Left hindlimb (tissue), 1 donor: ENCODE results near the gene TRIP12.
"Not testable (repeated sequence)": the region's sequence is repeated elsewhere in the genome, so short reads cannot be mapped to it uniquely, and the experiment has no call there.

Source experiments
- DNase-seq: peaks from one replicate; pipeline ENCODE4 v3.0.0-alpha.2; 2018

TRIP12 gene

DNA sequence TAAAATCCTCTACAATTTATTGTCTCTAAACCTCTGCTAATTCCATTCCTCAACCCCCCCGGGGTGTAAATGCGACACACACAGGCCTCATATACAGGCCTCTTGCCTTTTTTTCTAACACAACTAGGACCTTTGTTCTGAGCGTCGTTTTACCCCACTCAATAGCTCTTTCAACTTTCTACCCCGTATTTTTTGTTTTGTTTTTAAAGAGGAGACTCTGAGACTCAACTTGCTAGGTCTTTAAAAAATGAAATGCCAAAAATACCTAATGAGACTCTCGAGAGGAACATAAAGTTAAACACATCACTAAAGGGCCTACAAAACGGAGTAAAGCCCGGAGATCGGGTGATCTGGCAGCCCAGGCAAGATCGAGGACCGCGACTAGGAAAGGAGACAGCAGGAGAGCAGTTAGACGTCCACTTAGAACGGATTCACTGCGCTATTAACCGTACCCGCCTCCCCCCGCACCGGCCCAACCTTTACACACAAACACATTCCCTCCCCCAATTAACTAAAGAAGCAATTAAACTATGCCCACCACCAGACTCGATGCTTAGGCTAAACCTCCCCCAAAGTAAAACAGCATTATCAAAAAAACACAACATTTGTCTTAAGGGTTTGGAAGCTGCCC is 1.7 kb downstream of the TRIP12 start:
- no peak for DNase-seq

DNA sequence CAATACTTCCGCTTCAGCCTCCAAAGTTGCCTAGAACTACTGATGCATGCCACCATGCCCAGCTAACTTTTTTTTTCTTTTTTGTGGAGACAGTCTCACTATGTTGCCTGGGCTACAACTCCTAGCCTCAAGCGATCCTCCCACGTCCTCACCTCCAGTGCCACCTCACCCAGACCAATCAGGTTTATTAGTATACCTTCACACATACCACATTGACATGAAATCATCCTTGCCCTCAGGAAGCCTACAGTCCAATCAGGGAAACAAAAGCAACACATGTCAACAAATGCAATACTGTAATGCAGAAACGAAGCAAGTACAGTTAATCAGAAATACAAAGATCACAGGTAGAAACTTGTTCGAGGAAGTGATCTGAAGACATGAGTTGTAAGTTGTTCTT is 4.0 kb downstream of the TRIP12 start:
- no peak for DNase-seq

DNA sequence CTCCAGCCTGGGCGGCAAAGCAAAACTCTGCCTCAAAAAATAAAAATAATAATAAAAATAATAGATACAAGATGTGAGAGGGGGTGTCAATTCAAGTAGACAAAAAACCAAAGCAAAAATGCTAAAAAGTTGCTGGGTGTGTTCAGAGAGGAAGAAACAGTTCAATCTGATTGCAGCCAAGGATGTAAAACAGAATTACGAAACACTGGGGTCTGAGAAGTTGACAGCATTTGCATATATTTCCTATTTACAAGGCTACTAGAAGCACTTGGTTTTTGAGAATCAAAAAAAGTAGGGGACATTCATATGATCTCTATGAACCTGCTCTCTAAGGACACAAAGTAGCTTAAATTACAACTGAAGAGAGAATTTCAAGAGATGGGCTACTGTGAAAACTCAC is 7.6 kb downstream of the TRIP12 start:
- DNase-seq: no peak

DNA sequence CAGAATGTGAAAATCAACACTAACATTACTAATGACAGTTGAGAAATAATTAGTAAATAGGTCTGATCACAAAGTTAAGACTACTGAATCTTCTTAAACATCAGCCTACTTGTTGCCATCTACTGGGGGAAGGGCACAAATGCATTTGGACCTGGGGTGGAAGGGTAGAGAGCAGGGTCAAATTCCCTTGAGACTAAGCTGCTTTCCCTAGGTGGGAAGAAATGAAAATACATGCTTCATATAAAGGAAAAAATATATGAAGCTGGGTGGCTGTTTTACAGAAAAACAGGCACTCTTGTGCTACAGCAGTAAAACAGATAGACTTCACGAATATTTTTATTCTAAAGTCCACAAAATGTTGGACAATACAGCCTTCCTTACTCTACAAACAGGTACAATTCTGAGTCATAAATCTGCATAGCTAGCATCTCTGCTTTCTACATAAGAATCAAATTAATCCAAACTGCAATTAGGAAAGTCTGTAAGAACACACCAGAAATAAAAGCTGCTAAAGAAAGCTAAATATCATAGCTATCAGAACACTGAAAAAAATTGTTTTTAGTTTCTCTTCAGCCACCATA is 10.9 kb downstream of the TRIP12 start:
- DNase-seq: no peak

DNA sequence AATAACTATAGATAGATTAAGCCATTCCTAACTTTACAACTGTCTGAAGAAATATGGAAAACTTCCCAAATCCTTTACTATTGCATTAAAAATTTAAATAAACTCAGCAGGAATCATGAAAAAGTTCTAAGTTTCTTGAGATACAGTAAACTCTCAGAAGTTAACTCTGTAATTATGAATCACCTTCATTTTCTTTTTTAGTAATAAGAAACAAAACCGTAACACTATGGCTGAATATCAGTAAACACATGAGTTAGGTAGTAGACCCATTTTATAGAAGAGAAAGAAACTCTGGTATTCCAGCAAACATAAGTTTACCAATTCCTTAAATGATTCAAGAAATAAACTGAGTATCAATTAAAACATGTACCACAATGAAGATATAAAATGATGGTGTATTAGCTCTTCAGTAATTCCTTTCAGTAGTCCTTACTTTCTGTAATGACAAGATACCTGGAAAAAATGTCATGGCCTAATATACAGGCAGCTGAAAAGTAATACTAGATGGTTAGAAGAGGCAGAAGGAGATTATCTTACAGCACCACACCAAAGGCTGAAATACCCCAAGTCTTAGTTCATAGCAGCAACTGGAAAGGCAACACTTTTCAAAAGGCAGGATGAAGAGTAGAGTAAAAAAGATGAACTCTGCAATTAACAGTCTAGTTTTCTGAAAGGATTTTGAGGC is 11.5 kb downstream of the TRIP12 start:
- no peak for DNase-seq

DNA sequence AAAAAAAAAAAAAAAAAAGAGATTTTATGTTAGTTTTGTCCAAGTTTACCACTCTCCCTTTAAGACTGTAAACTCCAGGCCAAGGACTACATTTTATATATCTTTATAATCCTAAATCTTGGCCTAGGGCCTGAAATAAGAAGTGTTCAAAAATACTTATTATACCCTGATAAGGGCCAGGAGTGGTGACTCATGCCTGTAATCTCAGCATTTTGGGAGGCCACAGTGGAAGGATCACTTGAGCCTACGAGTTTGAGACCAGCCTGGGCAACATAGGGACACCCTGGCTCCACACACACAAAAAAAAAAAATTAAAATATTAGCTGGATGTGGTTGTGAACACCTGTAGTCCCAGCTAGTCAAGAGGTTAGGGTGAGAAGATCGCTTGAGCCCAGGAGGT is 12.7 kb downstream of the TRIP12 start:
- DNase-seq: no peak

DNA sequence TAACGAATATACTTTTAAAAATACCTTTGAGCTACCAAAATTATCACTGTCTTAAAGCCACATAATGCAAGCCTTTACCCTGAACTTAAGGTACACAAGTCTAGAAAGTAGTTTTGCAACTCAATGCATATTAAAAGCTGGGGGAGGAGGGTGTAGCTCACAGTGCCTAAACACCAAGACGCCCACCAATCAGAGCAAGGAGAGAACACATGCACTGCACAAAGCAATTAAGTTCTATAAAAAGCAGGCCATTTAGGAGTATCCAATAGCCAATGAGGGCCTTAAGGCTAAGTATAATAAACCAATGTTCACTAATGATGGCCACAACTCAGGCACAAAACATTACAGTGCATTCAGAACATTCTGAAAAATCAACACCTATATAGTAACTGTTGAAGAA is 16.2 kb downstream of the TRIP12 start:
- DNase-seq: no peak

DNA sequence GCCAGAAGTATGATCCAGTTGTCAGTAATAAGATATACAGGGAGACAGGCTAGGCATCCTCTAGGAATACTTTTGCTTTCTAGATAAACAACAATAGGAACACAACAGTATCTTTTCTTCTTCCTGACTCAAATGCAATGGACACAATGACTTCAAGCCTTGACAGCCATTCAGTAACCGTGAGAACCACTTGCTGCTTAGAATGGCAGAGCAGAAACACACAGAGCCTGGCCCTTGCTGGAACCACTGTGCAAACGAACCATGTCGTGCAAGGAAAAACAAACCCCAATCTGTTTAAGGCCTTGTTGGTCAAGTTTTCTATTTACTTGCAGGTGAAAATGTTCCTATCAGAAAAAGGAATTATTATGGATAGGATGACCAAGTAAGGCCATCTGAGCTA is 18.8 kb downstream of the TRIP12 start:
- no peak for DNase-seq

DNA sequence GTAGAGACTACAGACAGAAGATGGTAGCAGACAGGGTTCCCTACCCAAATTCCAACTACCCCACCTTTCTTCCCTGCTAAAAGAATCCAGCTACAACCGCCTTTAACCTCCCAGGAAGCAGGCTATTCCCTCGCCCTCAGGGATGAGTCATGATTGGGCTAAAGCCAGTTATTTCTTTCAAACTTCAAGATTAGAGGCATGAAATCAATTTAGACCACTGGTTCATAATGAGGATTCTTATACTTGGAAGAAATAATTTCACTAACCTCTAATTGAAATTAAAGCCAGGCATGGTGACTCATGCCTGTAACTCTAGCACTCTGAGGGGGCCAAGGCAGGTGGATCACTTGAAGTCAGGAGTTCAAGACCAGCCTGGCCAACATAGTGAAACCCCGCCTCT is 20.0 kb downstream of the TRIP12 start:
- no peak for DNase-seq

DNA sequence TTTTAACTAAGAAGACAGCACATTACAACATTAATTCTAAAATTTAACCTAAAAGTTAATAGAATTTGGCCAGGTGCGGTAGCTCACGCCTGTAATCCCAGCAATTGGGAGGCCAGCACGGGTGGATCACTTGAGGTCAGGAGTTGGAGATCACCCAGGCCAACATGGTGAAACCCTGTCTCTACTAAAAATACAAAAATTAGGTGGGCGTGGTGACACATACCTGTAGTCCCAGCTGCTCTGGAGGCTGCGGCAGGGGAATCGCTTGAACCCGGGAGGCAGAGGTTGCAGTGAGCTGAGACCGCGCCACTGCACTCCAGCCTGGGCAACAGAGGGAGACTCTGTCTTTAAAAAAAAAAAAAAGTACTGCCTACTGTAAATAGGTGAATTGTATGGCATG is 21.3 kb downstream of the TRIP12 start:
- DNase-seq: not testable (repeated sequence)

DNA sequence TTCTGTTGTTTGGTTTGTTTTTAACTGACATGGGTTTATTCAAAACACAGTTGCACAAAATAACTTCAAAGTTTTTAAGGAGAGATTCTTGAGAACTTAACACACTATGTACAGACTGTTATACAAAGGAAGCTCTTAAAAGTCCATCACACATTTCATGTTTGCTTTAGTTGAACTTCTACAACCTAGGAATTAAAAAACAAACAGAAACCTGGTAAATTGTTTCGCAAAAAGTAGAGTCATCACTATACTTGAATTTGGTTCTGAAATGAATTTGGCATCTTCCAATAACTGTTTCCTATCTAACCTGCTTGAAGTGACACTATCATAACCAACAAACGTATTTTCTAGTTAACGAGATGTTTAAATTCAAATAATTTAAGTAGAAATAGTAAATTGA is 21.8 kb downstream of the TRIP12 start:
- DNase-seq: no peak

DNA sequence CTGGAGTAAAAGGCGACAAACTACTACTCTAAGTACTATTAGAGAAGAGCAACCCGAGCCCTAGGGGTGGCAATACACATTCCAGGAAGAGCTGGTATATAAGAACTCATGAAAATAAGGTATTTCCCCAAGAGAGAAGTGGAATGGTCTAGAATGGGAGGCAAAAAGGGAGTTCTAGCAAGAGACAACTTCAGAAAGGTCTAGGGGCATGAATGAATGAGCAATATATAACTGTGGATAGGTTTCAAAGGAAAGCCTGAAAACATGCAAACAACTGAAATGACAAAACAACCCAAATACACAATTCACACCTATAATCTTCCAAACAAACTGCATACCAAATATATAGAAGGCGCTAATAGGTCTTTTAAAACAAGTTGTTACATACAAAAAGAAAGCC is 22.2 kb downstream of the TRIP12 start:
- no peak for DNase-seq

DNA sequence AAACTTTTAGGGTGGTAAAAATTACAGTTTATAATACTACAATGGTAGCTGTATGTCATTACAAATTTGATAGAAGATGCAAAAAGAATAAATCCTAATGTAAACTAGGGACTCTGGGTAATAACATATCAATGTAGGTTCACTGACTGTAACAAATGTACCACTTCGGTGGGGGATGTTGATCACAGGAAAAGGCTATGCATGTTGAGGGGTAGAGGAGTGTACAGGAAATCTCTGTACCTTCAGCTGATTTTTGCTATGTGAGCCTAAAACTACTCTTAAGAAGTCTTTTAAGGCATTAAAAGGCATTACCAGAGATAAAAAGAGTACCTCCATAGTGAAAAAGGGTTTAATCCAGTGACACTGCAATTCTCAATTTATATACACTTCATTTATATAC is 25.0 kb downstream of the TRIP12 start:
- DNase-seq: no peak

DNA sequence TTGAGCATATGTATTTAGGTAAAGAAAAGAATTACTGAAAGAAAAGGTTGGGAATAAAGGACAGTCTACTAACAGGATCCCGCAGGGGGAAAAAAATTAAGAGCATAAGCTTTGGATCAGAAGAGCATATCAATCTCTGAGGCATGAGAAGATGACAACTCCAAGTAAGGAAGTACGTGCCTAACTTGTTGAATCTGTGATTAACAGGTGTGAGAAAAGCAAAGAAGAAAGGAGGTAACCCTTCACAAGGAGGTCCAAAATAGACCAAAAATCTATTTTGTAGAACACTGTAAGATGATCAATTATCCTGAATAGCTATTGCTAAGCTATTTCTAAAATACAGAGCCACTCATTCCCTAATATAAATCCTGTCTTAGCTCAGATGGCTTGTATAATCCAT is 32.8 kb downstream of the TRIP12 start:
- DNase-seq: no peak

DNA sequence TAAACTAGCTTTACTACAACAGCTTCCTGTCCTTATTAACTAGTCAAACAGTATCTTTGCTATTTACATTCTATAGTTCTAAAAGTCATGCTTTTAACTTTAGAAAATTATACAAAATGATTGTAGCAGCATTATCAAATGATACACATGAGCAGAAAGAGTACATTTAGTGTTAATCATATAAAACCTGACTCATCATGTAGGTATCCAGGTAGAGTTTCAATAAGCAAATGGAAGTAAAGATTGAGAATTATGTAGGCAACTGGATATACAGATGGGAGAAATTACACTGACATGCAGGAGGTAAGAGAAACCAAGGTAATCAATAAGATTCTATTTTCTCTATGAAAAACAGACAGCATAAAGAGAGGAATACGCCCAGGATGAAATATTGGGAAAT is 33.8 kb downstream of the TRIP12 start:
- DNase-seq: no peak

DNA sequence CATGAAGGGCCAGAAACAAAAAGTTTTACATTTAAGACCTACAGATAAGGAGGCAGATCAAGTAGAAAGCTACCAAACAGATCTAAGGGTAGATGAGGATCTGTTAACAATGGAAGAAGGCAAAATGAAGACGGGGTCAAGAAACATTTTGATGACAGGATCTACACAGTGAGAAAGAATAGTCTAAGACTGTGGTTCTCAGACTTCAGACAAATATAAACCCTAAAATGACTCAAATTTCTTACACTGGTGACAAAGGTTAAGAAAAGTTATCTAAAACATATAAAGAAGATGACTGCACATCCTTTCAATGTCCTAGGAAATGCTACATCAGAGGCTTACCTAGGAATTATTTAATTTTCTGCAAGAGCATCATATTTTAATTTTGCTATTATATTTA is 34.4 kb downstream of the TRIP12 start:
- DNase-seq: no peak

DNA sequence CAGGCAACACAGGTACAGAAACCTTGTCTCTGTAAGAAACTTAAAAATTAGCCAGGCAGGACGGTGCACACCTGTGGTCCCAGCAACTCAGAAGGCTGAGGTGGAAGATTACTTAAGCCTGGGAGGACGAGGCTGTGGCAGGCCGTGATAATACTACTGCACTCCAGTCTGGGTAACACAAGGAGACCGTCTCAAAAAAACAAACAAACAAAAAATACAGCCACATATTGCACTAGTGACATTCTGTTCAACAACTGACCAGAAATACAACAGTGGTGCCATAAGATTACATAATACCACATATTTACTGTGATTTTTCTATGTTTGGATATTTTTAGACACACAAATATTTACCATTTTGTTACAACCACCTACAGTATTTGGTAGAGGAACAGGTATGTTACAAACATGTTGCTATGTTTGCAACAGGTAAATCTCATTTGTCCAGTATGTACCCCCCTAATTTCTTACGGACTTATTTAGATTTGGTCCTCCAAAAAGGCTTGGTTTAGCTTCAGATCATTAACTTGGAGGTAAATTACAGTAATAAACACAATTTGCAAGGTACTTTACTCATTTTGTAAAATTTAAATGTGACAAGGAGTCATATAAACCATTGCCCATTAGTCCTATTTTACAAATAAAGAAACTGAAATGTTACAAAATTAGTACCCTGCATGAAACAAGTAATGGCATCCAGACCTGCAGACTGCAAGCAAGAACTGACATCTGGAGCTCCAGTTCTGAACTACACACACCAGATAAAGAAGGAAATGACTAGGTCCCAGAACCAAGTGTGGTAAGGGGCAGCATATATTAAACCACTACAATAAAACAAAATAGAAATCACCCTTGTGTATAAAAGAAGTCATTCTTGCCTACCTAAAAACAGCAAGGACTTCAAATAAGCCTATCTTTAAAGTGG is 36.8 kb downstream of the TRIP12 start:
- no peak for DNase-seq

DNA sequence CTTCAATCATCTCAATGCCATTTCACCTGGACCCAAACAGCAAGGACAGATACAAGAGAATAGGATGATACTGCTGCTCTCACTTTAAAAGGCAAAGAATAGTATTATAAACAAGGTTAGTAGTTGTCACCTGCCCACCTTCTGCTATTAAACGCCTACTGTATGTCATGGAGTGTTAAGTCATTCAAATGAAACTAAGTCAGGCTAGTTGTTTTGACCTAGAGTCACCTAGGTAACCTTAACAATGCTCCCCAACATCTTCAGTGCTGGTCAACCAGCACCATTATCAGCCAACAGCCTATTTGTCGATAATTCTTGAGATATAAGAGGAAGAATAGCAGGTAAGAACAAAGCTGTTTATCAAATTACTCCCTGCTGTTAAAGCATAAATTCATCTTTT is 39.2 kb downstream of the TRIP12 start:
- DNase-seq: no peak

DNA sequence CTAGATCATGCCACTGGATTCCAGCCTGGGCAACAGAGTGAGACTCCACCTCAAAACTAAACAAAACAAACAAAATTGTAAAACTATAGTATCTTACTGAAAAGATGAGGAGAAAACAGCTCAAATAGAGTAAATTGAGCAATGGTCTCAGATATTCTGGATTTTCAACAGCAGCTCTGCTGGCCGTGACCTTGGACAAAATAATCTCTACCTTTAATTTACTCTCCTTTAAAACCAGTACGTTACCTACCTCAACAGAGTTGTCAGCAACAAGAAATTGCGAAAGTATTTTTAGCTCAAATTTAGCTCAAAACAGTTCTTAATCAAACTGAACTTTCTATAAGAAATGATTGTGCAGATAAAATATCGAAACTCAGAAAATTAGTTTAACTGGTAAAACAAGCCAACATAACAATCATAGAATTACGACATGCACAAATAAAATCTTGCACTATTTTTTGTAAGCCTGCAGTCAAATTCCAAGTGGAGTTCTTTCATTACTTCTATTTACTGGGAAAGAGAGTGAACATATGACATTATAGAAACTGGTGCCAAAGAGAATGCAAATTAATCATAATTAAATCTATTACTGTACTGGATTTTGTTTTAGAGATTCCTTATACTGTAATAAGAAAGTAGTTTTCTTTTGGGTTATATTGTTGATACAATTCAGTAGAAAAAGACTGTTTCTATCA is 40.8 kb downstream of the TRIP12 start:
- DNase-seq: no peak

DNA sequence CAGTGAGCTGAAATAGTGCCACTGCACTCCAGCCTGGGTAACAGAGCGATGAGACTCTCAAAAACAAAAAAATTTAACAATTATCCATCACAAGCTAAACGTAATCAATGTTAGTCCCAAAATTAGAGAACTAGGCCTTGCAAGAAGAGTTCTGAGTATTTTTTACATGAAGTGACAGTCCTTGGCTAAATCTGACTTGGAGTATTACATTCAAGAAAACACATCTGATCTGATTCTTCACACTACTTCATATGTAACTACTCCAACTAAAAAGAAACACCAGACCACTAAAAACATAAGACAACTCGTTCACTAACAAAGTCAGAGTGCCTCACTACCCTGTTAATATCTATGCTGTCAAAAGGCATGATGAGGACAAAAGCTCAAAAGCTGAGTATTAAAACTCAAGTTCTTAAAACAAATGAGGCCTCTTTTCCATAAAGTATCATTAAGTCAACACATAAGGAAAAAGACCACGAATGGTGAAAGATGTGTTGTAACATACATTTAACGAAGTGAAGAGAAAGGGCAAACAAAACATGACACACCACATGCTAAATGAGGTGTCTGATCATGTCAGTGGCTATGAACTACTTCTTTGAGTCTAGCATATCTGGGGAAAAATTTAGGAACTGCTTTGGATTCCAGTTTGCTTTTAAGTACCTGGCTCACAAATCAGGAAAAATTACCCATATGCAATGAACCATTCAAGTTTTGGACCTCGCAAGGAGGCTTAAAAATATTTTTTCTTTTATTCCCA is 42.4 kb downstream of the TRIP12 start:
- DNase-seq: no peak

DNA sequence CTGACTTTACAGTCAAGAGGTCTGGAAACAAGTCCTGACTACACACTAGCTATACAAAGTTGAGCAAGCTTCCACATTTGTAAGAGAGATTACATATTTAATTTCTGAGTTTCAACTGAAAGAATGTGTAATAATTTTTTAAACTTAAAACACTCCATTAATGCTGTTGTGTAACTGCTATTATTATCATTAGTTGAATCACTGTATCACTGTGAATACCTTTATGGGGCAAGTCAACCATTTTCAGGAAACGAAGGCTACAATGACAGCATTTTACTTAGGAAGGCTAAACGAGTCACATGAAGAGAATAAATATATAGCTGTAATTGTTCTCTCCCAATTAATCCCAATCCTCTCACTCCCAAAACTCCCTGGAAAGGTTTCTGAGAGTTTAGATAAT is 46.3 kb downstream of the TRIP12 start:
- no peak for DNase-seq

DNA sequence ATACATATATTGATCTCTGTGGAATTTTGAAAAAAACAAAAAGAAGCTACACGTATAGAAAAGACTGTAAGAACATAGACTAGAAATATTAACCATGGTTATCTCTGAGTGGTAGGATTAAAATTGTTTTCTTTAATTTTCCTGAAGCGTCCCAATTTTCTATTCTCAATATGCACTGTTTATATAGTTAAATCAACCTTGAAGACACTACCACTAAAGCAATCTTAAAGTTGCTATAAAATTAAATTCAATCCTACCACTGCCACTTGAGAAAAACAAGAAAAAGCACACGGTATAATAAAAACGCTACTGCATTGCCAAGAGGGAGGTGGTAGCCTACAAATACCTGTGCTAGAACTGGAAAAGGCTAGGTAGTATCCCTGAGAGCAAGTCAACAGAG is 47.2 kb downstream of the TRIP12 start:
- no peak for DNase-seq
